LNCaP clone FGC (cell line): ENCODE results near the gene RSRC1.
A peak's percentile ranks its signal among the peaks of the same experiment; 100 is the strongest.

ENCODE experiments used
- DNase-seq: peaks from one replicate; pipeline ENCODE4 v3.0.0-alpha.2; 2011; ENCODE audit warnings: low read depth
- H3K4me3 ChIP-seq: 2 replicates; pipeline ENCODE4 v1.5.1; 2011; ENCODE audit warnings: mild to moderate bottlenecking, low read depth, low read length, control low read depth
- TF ChIP-seq, protein P1 (sequence below): IDR thresholded peaks from 2 replicates; pipeline ENCODE4 v1.5.1; 2012; ENCODE audit warnings: mild to moderate bottlenecking; ENCODE audit not compliant: control insufficient read depth, insufficient read depth; ENCODE audit errors: extremely low read depth

Gene RSRC1

GRCh38 chr3:158248261-158248660, 138.4 kb downstream of the RSRC1 start:
- H3K4me3 ChIP-seq = no peak overlapping the region
- TF ChIP-seq, protein P1, sequence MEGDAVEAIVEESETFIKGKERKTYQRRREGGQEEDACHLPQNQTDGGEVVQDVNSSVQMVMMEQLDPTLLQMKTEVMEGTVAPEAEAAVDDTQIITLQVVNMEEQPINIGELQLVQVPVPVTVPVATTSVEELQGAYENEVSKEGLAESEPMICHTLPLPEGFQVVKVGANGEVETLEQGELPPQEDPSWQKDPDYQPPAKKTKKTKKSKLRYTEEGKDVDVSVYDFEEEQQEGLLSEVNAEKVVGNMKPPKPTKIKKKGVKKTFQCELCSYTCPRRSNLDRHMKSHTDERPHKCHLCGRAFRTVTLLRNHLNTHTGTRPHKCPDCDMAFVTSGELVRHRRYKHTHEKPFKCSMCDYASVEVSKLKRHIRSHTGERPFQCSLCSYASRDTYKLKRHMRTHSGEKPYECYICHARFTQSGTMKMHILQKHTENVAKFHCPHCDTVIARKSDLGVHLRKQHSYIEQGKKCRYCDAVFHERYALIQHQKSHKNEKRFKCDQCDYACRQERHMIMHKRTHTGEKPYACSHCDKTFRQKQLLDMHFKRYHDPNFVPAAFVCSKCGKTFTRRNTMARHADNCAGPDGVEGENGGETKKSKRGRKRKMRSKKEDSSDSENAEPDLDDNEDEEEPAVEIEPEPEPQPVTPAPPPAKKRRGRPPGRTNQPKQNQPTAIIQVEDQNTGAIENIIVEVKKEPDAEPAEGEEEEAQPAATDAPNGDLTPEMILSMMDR = no peak
- DNase-seq = no peak

GRCh38 chr3:158249183-158249582, 139.3 kb downstream of the RSRC1 start:
- no peak for DNase-seq
- TF ChIP-seq, protein P1 = no peak
- H3K4me3 ChIP-seq = no peak overlapping the region

DNA sequence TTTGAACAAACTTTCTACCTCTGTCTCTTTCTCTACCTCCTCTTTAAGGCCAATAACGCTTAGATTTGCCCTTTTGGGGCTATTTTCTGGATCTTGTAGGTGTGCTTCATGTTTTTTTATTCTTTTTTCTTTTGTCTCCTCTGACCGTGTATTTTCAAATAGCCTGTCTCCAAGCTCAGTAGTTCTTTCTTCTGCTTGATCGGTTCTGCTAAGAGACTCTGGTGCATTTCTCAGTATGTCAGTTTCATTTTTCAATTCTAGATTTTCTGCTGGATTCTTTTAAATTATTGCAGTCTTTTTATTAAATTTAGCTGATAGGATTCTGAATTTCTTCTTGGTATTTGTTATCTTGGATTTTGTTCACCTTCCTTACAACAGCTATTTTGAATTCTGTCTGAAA, 148.7 kb downstream of the RSRC1 start:
- TF ChIP-seq, protein P1 = no peak
- DNase-seq = no peak
- no peak overlapping the region for H3K4me3 ChIP-seq

DNA sequence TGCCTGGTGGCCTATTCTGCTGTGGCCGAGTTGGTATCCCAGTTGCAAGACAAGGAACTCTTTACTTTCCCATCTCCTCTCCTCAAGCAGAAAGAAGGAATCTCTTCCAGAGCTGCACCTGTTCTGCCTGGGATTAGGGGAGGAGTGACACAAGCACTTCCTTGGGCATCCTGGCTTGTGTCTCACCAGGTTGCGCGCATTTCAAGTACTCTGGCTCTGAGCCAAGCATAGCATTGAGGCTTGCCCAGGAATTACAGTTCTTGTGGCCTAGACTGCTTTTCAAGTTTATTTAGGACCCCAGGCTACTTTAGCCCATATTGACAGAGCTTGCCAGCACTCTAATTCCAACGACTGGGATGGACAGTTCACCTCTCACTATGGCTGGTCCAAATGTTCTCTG, 150.5 kb downstream of the RSRC1 start:
- no peak overlapping the region for H3K4me3 ChIP-seq
- DNase-seq = no peak
- TF ChIP-seq, protein P1 = no peak

GRCh38 chr3:158261371-158261991, 151.6 kb downstream of the RSRC1 start:
- TF ChIP-seq, protein P1 = peak; percentile 32; the same call in 1 of the 2 replicates
- DNase-seq = no peak
- no peak overlapping the region for H3K4me3 ChIP-seq

GRCh38 chr3:158264894-158265293, 155.0 kb downstream of the RSRC1 start:
- no peak overlapping the region for H3K4me3 ChIP-seq
- no peak for DNase-seq
- TF ChIP-seq, protein P1 = no peak

DNA sequence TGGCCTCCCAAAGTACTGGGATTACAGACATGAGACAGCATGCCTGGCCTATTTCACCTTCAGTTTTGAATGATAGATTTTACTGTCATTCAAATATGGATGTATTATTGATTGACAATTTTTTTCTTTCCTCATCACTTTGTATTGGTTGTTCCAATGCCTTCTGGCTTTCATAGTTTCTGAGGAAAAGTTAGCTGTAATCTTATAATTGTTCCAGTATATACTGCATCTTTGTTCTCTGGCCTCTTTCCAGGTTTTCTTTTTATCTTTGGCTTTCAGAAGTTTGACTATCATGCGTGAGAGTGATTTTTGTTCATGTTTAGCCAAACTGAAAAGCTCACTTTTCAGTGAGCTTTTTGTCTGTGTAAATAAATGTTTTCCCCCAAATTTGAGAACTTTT, 157.1 kb downstream of the RSRC1 start:
- H3K4me3 ChIP-seq = no peak overlapping the region
- TF ChIP-seq, protein P1 = no peak
- DNase-seq = no peak
